Thymus (tissue), 11 donors: Measurements from ENCODE around the gene KRT72. TPM values are rescaled to one million over a fixed set of nuclear protein-coding genes. Genes with fewer than 3 reads are reported as not detected.

Experiments used
- DNase-seq, 9 donors: peaks; one replicate each; pipeline ENCODE4 v3.0.0-alpha.2; 2013; ENCODE audit warnings: low spot score in 9 of 9, low read depth in 6 of 9, missing footprints in 1 of 9
- H3K27ac ChIP-seq, 2 donors: one replicate each; pipeline ENCODE4 v1.5.1; 2013; ENCODE audit warnings: control low read depth in 1 of 2, low read depth in 1 of 2, low read length in 1 of 2, mild to moderate bottlenecking in 1 of 2, moderate library complexity in 1 of 2
- H3K27me3 ChIP-seq, 2 donors: one replicate each; pipeline ENCODE4 v1.5.1; 2013; ENCODE audit warnings: low read length in 1 of 2; ENCODE audit not compliant: control insufficient read depth in 2 of 2, insufficient read depth in 1 of 2
- H3K36me3 ChIP-seq, 2 donors: one replicate each; pipeline ENCODE4 v1.5.1; 2013; ENCODE audit warnings: low read length in 1 of 2, mild to moderate bottlenecking in 1 of 2, moderate library complexity in 1 of 2; ENCODE audit not compliant: control insufficient read depth in 2 of 2, insufficient read depth in 2 of 2
- H3K4me1 ChIP-seq, 2 donors: one replicate each; pipeline ENCODE4 v1.5.1; 2013; ENCODE audit warnings: low read length in 2 of 2; ENCODE audit not compliant: control insufficient read depth in 2 of 2, insufficient read depth in 2 of 2
- H3K4me3 ChIP-seq, 2 donors: one replicate each; pipeline ENCODE4 v1.5.1; 2013; ENCODE audit warnings: low read length in 2 of 2, control low read depth in 1 of 2, mild to moderate bottlenecking in 1 of 2
- H3K9me3 ChIP-seq, 2 donors: one replicate each; pipeline ENCODE4 v1.5.1; 2013; ENCODE audit warnings: low read length in 1 of 2, mild to moderate bottlenecking in 1 of 2; ENCODE audit not compliant: control insufficient read depth in 2 of 2, insufficient read depth in 1 of 2
- WGBS: extraction: QIAGEN DNeasy Blood & Tissue Kit; methylation state at CpG from one replicate; pipeline ENCODE4 v1.1.7; 2013; 5-methylcytosine and 5-hydroxymethylcytosine counted together
- polyA plus RNA-seq: library from polyadenylated mRNA; stranded (reverse); fragments of 200-250 nt; gene quantifications from one replicate; pipeline ENCODE4 v1.2.3, GENCODE V29; 2013
- total RNA-seq: library from RNA; stranded (reverse); fragments of 120-200 nt; gene quantifications from one replicate; pipeline ENCODE4 v1.2.4, GENCODE V29; 2013
- donor health status: healthy.

The KRT72 gene
- total and polyA plus RNA-seq, 2 donors, result 0.33 to 12.0 TPM

DNA sequence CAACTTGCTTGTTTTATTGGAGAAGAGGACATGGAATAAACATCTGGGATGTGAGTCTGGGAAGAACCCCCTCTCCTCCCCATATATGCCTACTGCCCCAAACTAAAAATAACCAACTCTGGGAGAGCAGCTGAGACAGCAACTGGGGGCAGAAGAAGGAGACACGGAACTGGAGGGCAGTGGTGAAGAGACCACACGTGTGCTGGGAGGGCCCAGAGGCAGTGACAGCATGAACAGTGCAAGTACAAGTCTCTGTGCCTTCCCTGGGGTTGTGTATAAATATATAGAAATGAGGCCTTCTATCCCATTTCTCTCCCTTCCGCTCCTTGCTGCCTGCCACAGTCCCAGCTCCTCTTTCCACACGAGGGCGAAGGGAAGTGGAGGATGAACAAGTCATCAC, 21.1 kb upstream of the KRT72 start:
- no peaks in the 10 kb centered on the region for H3K9me3 ChIP-seq
- no peaks in the 10 kb centered on the region for H3K27me3 ChIP-seq
- no peak overlapping the region for H3K27ac ChIP-seq
- no peaks in the 10 kb centered on the region for H3K36me3 ChIP-seq
- no peaks in the 10 kb centered on the region for H3K4me1 ChIP-seq
- WGBS, result 84% methylated on average over 5 of the region's 5 CpGs
- no peak for DNase-seq
- no peak overlapping the region for H3K4me3 ChIP-seq

DNA sequence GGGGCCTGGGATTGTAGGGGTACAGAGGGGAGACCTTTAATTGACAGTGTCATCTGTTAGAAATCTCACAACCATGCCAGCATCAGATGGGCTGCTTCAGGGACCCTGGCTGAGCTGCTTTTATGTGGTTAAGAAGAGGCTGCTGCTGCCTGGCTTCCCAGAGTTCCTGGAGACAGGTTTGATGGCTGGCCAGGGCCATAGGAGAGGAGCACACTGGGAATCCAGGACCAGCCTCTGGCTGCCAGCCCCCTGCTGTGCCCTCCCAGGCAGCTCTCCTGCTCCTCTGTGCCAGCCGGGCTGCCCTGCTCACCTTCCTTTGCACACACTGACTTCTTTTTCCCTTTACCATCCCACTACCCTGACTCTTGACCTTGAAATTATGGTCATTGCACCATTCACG, 17.6 kb upstream of the KRT72 start:
- DNase-seq, result no peak
- Histone ChIP-seq H3K9me3 (no peaks in the 10 kb centered on the region), H3K27me3 (no peaks in the 10 kb centered on the region), H3K36me3 (no peaks in the 10 kb centered on the region), H3K27ac (no peak overlapping the region), H3K4me1 (peaks cover 6 to 27% of the 10 kb centered on the region in 2 donors), H3K4me3 (no peak overlapping the region)
- 93% methylated on average over 2 of the region's 2 CpGs for WGBS

DNA sequence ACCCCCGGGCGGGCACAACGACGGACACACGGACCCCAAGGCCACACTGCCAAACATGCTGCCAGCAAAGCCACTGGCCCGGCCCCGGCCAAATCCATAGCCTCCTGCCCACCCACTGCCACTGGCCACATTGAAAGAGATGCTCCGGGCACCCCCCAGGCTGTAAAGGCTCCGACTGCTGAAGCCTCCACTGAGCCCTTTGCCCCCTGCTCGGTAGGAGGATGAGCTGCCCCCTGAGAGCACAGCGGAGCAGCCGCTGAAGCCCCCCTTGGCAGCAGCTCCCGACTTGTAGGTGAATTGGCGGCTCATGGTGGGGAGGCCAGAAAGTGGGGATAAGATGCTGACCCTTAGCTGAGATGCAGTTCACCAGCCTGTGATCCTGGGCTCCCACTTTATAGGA, 17.0 kb upstream of the KRT72 start, which contains the start of gene KRT73:
KRT73 (minus strand) TSS at position 344 of the 400 bp plus-strand sequence; CDS start at position 309, 35 bp downstream.
- WGBS, result 97% methylated on average over 14 of the region's 14 CpGs

DNA sequence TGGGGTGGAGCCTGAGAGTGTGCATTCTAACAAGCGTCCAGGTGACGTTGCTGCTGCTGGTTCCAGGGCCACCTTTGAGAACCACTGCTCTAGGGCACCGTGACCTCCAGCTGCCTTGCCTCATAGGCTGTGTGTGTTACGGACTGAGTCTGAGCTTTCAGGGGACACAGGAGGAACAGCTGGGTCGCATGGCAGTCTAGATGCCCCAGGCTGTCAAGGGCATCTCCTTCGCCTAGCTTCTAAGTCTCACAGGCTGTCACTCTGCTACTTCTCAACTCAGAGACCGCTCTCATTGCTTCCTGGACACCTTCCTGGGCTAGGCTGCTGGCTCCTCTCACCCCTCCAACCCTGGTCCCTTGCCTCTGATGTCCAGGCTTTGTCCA, 16.1 kb upstream of the KRT72 start:
- no peak for DNase-seq
- no peak overlapping the region for H3K4me3 ChIP-seq
- no peaks in the 10 kb centered on the region for H3K36me3 ChIP-seq
- H3K27me3 ChIP-seq, result no peaks in the 10 kb centered on the region
- 97% methylated on average over 7 of the region's 7 CpGs for WGBS
- H3K4me1 ChIP-seq, result peaks cover 15 to 36% of the 10 kb centered on the region in 2 donors
- no peaks in the 10 kb centered on the region for H3K9me3 ChIP-seq
- H3K27ac ChIP-seq, result no peak overlapping the region

More for the DNA sequence above, 17.0 kb upstream of the KRT72 start, which contains the start of gene KRT73:
- Histone ChIP-seq H3K27me3 (no peaks in the 10 kb centered on the region), H3K4me1 (peaks cover 12 to 30% of the 10 kb centered on the region in 2 donors), H3K9me3 (no peaks in the 10 kb centered on the region), H3K36me3 (no peaks in the 10 kb centered on the region), H3K27ac (no peak within 1 kb of the TSS), H3K4me3 (no peak within 1 kb of the TSS)
- DNase-seq, result no peak

DNA sequence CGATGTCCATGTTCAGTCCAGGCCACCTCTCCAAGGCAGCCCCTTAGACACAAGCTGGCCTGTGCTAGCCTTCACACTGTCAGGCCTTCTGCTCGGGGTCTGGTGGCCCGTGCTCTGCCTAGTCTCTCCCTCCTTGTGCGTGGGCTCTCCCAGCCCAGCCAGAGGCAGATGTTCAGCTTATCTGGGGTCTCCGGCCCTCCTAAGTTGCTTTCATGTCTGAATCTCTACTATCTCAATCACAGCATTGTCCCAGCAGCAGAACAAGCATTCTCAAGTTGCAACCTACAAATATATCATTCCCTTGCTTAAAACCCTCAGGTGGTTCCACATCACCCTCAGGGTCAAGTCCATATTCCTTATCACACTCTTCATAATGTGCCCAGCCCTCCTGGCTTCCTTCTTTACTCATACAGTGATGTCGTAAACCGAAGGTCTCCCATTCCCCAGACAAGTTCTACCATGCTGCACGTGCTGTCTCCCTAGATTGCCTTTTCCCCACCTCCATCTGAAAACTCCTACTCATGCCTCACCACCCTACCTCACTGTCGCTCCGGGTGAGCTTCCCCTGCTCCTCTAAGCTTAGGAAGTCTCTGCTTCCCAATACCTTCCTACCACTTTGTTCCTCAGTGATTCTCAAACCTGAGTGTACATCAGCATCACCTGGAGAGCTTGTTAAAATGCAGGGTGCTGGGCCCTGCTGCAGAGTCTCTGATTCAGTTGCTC, 15.6 kb upstream of the KRT72 start:
- Histone ChIP-seq H3K27ac (no peak overlapping the region), H3K9me3 (no peaks in the 10 kb centered on the region), H3K4me3 (no peak overlapping the region), H3K27me3 (no peaks in the 10 kb centered on the region), H3K4me1 (peaks cover 15 to 36% of the 10 kb centered on the region in 2 donors), H3K36me3 (no peaks in the 10 kb centered on the region)
- DNase-seq, result no peak
- WGBS, result 95% methylated on average over 10 of the region's 10 CpGs

DNA sequence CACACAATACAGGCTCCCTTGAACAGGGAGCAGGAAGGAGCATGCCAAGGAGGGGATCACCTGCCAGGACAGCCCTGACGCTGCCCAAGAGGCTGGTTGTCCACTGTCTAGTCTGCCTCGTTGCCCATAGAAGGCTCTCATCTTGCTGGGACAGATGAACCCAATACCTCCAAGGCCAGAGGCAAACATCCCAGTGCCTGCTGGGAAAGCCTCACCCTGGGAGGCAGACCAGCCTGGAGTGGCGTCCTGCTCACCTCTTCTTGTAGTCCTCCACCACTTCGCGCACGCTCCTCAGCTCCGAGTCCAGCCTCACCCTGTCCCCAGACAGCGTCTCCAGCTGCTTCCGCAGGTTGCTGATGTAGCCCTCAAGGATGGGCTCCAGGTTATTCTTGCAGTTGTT, 14.6 kb upstream of the KRT72 start:
- Histone ChIP-seq H3K4me3 (no peak overlapping the region), H3K36me3 (no peaks in the 10 kb centered on the region), H3K27ac (peak overlapping the region; percentile 74 to 86), H3K9me3 (no peaks in the 10 kb centered on the region), H3K4me1 (peaks cover 15 to 45% of the 10 kb centered on the region in 2 donors), H3K27me3 (no peaks in the 10 kb centered on the region)
- DNase-seq, result no peak
- WGBS, result 91% methylated on average over 9 of the region's 9 CpGs

DNA sequence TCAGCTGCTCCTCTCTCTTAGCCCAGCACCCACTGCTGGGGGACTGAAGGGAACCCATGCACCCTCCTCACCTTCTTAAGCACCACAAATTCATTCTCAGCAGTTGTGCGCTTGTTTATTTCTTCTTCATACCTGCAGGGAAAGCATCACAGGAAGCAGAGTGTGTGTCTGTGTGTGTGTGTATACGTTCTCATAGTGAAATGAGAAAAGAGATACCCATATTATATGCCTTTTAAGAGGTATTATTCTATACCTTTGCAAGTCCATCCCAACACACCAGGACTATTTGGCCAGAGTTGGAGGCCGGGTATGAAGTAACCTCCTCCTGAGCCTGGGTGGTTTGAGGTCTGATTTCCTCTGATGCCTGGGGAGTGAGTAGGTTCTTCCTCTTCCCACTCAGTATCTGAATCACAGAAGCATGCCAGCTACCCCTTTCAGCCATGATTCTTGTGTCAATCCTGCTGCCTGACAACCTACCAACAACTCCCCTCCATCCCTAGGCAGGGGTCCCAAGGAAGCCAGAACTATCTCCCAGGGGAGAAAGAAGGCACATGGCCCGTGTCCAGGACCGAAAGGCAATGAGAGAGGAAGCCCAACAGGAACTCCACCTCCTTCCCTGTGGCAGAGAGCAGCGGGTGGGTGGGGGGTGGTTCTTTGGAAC, 14.1 kb upstream of the KRT72 start:
- H3K27me3 ChIP-seq, result no peaks in the 10 kb centered on the region
- DNase-seq, result peak in 1 of 9 donors; percentile 41
- peaks cover 15 to 50% of the 10 kb centered on the region in 2 donors for H3K4me1 ChIP-seq
- H3K9me3 ChIP-seq, result no peaks in the 10 kb centered on the region
- no peak overlapping the region for H3K4me3 ChIP-seq
- peak overlapping the region; percentile 74 to 86 for H3K27ac ChIP-seq
- WGBS, result 33% methylated on average over 6 of the region's 6 CpGs
- no peaks in the 10 kb centered on the region for H3K36me3 ChIP-seq

DNA sequence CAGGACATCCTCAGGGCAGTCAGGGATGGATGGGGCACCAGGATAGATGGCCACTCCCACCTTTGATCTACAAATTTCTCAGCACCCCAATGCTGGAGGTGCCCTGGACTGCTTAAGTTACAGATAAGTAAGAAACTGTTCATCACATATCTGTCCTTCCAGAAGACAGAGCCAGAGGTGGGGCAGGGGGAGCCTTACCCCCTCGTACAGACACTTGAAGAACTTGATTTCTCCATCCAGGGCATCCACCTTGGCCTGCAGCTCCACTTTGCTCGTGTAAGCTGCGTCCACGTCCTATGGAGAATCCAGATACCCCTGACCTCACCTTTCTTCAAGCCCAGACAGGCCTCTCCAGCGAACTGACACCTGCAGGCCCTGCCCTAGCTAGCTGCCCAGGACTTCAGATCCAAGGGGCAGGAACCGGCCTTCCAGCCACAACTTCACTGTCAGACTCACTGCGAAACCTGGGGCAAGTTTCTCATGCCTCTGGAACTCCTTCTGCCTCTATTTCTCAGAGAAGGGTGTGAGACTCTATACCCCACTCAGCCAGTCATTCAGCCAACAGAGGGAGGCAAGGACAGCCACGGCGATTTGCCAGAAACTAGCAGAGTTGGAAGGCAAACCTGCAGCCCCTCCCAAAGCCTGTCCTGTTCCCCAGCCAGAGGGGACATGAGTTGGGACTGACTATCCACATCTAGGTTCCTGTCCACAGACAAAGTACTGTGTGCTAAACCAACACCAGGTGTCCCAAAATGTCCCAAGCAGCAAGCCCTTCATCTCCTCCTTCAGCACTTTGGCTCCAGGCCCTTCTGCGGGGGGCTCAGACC, 13.3 kb upstream of the KRT72 start:
- no peak for DNase-seq
- Histone ChIP-seq H3K27me3 (no peaks in the 10 kb centered on the region), H3K9me3 (no peaks in the 10 kb centered on the region), H3K4me3 (no peak overlapping the region), H3K4me1 (peaks cover 15 to 56% of the 10 kb centered on the region in 2 donors), H3K36me3 (no peaks in the 10 kb centered on the region), H3K27ac (peak overlapping the region; percentile 74 to 77)
- 92% methylated on average over 10 of the region's 10 CpGs for WGBS
